Neuron (in vitro differentiated cells): ENCODE results near the gene MAST4.

Experiments used
- H2AFZ ChIP-seq: one replicate; pipeline ENCODE4 v1.6.1; 2013; ENCODE audit warnings: low read depth, mild to moderate bottlenecking, inconsistent platforms, low read length, moderate library complexity
- H3K27me3 ChIP-seq: one replicate; pipeline ENCODE4 v1.6.1; 2013; ENCODE audit warnings: low read length; ENCODE audit not compliant: insufficient read depth
- H3K36me3 ChIP-seq: one replicate; pipeline ENCODE4 v1.6.1; 2013; ENCODE audit warnings: low read length; ENCODE audit not compliant: insufficient read depth
- H3K4me1 ChIP-seq: one replicate; pipeline ENCODE4 v1.6.1; 2013; ENCODE audit warnings: low read length; ENCODE audit not compliant: insufficient read depth
- H3K4me3 ChIP-seq: 2 replicates; pipeline ENCODE4 v1.5.1; 2013; ENCODE audit warnings: mild to moderate bottlenecking, low read length, moderate library complexity
- H3K9me3 ChIP-seq: one replicate; pipeline ENCODE4 v1.6.1; 2013; ENCODE audit warnings: low read length

The MAST4 gene

GRCh38 chr5:66615894-66616293 is 19.7 kb downstream of the MAST4 start:
- Histone ChIP-seq H2AFZ (no peak overlapping the region), H3K36me3 (no peaks in the 10 kb centered on the region), H3K4me1 (no peaks in the 10 kb centered on the region), H3K27me3 (no peaks in the 10 kb centered on the region), H3K4me3 (no peak overlapping the region), H3K9me3 (no peaks in the 10 kb centered on the region)

- Histone ChIP-seq H3K27me3 (no peaks in the 10 kb centered on the region), H2AFZ (no peak overlapping the region)
Measured at GRCh38 chr5:66616520-66617225, 20.5 kb downstream of the MAST4 start.

GRCh38 chr5:66617226-66617861 is 21.2 kb downstream of the MAST4 start:
- no peaks in the 10 kb centered on the region for H3K36me3 ChIP-seq
- H3K9me3 ChIP-seq, result no peaks in the 10 kb centered on the region
- no peak overlapping the region for H3K4me3 ChIP-seq
- H3K27me3 ChIP-seq, result no peaks in the 10 kb centered on the region
- peaks cover 6% of the 10 kb centered on the region for H3K4me1 ChIP-seq
- no peak overlapping the region for H2AFZ ChIP-seq

More at GRCh38 chr5:66616520-66617225, 20.5 kb downstream of the MAST4 start:
- H3K36me3 ChIP-seq, result no peaks in the 10 kb centered on the region
- H3K4me1 ChIP-seq, result peaks cover 6% of the 10 kb centered on the region
- no peaks in the 10 kb centered on the region for H3K9me3 ChIP-seq
- H3K4me3 ChIP-seq, result no peak overlapping the region

GRCh38 chr5:66617991-66618768 is 22.0 kb downstream of the MAST4 start:
- no peak overlapping the region for H2AFZ ChIP-seq
- H3K9me3 ChIP-seq, result no peaks in the 10 kb centered on the region
- no peaks in the 10 kb centered on the region for H3K27me3 ChIP-seq
- H3K4me1 ChIP-seq, result peaks cover 6% of the 10 kb centered on the region
- H3K36me3 ChIP-seq, result no peaks in the 10 kb centered on the region
- H3K4me3 ChIP-seq, result no peak overlapping the region

- Histone ChIP-seq H3K36me3 (no peaks in the 10 kb centered on the region), H2AFZ (no peak overlapping the region), H3K27me3 (no peaks in the 10 kb centered on the region), H3K9me3 (no peaks in the 10 kb centered on the region), H3K4me3 (no peak overlapping the region), H3K4me1 (peaks cover 6% of the 10 kb centered on the region)
Measured at GRCh38 chr5:66620711-66621110, 24.5 kb downstream of the MAST4 start.

GRCh38 chr5:66621146-66621545 is 25.0 kb downstream of the MAST4 start:
- H3K9me3 ChIP-seq, result no peaks in the 10 kb centered on the region
- peaks cover 6% of the 10 kb centered on the region for H3K4me1 ChIP-seq
- H3K4me3 ChIP-seq, result no peak overlapping the region
- H3K27me3 ChIP-seq, result no peaks in the 10 kb centered on the region
- H2AFZ ChIP-seq, result no peak overlapping the region
- no peaks in the 10 kb centered on the region for H3K36me3 ChIP-seq

- H3K27me3 ChIP-seq, result no peaks in the 10 kb centered on the region
- H2AFZ ChIP-seq, result no peak overlapping the region
- no peaks in the 10 kb centered on the region for H3K36me3 ChIP-seq
- H3K4me3 ChIP-seq, result no peak overlapping the region
- H3K9me3 ChIP-seq, result no peaks in the 10 kb centered on the region
- peaks cover 6% of the 10 kb centered on the region for H3K4me1 ChIP-seq
Measured at GRCh38 chr5:66621736-66622135, 25.5 kb downstream of the MAST4 start.

- H3K36me3 ChIP-seq, result no peaks in the 10 kb centered on the region
- no peak overlapping the region for H3K4me3 ChIP-seq
- H3K4me1 ChIP-seq, result no peaks in the 10 kb centered on the region
- no peaks in the 10 kb centered on the region for H3K9me3 ChIP-seq
- no peaks in the 10 kb centered on the region for H3K27me3 ChIP-seq
- no peak overlapping the region for H2AFZ ChIP-seq
Measured at GRCh38 chr5:66628561-66628960, 32.4 kb downstream of the MAST4 start.

GRCh38 chr5:66629446-66629845 is 33.3 kb downstream of the MAST4 start:
- H3K9me3 ChIP-seq, result no peaks in the 10 kb centered on the region
- H2AFZ ChIP-seq, result no peak overlapping the region
- H3K36me3 ChIP-seq, result no peaks in the 10 kb centered on the region
- H3K27me3 ChIP-seq, result no peaks in the 10 kb centered on the region
- no peak overlapping the region for H3K4me3 ChIP-seq
- no peaks in the 10 kb centered on the region for H3K4me1 ChIP-seq

GRCh38 chr5:66633754-66634153 is 37.6 kb downstream of the MAST4 start:
- Histone ChIP-seq H2AFZ (no peak overlapping the region), H3K9me3 (no peaks in the 10 kb centered on the region), H3K36me3 (no peaks in the 10 kb centered on the region), H3K4me3 (no peak overlapping the region), H3K4me1 (no peaks in the 10 kb centered on the region), H3K27me3 (no peaks in the 10 kb centered on the region)

- Histone ChIP-seq H3K27me3 (no peaks in the 10 kb centered on the region), H3K9me3 (no peaks in the 10 kb centered on the region), H3K36me3 (no peaks in the 10 kb centered on the region), H3K4me1 (no peaks in the 10 kb centered on the region), H3K4me3 (no peak overlapping the region), H2AFZ (no peak overlapping the region)
Measured at GRCh38 chr5:66634601-66635000, 38.4 kb downstream of the MAST4 start.

GRCh38 chr5:66637994-66638393 is 41.8 kb downstream of the MAST4 start:
- Histone ChIP-seq H3K9me3 (no peaks in the 10 kb centered on the region), H2AFZ (no peak overlapping the region), H3K27me3 (no peaks in the 10 kb centered on the region), H3K4me3 (no peak overlapping the region), H3K36me3 (no peaks in the 10 kb centered on the region), H3K4me1 (no peaks in the 10 kb centered on the region)

- Histone ChIP-seq H3K36me3 (no peaks in the 10 kb centered on the region), H3K9me3 (no peaks in the 10 kb centered on the region), H2AFZ (no peak overlapping the region), H3K4me1 (no peaks in the 10 kb centered on the region), H3K27me3 (no peaks in the 10 kb centered on the region), H3K4me3 (no peak overlapping the region)
Measured at GRCh38 chr5:66639037-66639436, 42.8 kb downstream of the MAST4 start.
